ENCODE results near the gene CLN6.
"Not testable (repeated sequence)": the region's sequence is repeated elsewhere in the genome, so short reads cannot be mapped to it uniquely, and the experiment has no call there.

CLN6 gene

DNA sequence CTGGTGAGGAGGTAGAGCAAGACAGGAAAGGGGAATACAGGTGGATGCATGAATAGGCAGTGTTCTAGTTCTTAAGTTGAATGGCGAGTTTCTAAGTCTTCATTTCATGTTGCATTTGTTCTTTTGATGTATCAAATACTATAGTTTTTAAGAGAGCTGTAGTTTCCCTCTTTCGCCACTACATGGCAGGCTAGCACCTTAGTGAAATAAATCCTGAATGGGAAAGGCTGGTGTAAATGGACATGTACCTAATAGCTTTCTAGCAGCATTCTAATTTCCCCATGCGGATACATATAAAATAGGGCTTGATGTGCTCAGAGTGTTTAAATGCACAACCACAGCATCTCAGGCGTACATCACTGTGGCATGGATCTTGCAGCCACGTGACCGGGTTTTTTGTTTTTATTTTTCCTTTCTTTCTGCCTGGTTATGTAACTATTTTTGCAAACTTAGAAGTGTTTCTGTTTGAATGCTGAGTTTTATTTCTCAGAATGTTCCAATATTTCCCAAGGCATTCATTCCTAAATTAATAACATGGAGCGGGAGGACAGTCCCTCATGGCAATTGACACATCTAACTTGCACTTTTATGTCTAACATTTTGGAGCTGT is 23.5 kb upstream of the CLN6 start:
- peak; percentile 24 to 55 for DNase-seq

DNA sequence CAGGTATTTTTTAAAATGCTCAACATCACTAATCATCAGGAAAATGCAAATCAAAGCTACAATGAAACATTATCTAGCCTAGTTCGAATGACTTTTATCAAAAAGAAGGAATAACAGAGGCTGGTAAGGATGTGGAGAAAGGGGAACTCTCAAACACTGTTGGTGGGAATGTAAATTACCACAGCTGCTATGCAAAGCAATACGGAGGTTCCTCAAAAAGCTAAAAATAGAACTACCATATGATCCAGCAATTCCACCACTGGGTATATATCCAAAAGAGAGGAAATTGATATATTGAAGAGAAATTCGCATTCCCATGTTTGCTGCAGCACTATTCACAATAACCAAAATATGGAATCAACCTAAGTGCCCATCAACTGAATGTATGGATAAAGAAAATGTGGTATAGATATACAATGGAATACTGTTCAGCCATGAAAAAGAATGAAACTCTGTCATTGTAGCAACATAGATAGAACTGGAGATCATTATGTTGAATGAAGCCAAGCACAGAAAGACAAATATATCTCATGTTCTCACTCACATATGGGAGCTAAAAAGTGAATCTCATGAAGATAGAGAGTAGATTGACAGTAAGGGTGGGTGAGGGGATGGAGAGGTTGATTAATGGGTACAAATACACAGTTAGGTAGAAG is 19.7 kb upstream of the CLN6 start:
- DNase-seq = no peak

DNA sequence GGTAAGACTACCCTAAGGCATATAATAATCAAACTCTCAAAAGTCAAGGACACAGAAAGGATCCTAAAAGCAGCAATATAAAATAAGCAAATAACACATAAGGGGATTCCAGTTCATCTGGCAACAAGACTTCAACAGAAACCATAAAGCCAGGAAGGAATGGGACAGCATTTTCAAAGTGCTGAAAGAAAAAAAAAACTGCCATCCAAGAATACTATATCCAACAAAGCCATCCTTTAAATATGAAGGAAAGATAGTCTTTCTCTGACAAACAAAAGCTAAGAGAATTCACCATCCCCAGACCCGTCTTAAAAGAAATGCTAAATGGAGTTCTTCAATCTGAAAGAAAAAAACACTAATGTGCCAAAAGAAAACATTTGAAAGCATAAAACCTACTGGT is 14.7 kb upstream of the CLN6 start:
- DNase-seq = no peak

DNA sequence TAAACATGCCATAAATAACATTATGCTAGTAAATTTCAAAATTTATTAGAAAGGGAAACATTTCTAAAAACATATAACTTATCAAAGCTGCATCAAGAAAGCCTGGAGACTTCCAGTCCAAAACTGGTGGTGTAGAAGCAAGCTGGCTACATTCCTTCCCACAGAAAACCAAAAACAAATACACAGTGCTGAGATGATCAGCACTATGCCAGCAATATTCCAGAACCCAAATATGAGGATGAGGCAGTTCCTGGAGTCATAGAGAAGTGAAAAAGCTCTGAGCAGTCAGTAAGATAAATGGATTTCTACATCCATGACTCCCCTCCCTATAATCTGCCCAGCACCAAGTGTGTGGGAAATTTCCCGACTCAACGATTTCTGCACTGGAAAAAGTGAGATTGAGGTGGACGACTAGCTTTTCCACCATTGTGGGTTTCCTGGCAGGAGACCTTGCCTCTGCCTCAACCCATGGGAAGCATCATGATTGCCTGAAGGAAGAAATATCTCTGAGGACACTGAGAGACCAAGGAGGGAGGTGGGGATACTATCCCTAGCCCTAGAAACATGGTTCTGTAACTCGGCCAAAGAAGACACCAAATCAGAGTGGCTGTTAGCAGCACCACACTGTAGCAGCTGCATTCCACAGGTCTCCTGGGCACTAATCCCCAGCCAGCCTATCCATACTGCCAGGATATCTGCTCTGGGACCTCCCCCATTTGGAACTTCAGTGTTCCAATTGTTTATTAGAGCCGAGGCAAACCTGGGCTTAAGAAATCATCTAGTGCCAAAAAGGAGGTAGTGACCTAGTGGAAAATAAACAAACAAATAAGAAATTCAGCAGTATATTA is 11.8 kb upstream of the CLN6 start:
- DNase-seq = no peak

DNA sequence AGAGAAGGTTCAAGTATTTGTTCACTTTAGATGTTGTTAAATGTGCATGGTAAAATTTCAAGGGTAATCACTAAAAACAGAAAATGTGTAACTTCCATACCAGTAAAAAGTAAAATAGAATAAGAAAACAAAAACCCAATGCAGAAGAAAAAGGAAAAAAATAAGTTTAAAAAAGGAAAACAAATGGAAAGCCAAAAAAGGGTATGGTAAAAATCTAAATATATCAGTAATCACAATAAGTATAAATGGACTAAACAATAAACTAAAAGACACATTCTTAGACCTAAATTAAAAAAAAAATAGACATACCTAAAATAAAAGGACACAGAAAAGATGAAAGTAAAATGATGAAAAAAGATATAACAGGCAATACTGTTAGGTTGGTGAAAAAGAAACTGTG is 9.5 kb upstream of the CLN6 start:
- no peak for DNase-seq

DNA sequence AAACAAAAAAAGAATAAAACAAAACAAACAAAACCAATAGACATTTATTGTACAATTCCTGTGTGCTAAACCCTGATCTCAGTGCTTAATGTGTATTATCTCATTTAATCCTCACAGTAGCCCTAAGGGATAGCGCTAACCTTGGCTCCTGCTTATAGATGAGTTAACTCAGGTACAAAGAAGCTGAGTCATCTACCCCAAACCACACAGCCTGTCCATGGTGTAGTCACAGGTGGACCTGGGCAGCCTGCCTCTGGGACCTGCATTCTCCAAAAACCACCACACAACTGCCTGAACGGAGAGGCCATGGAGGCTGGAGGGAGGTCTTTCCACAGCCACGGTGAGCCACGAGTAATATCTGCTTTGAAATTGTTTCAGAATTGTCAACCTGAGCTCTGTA is 5.5 kb upstream of the CLN6 start:
- DNase-seq = no peak

DNA sequence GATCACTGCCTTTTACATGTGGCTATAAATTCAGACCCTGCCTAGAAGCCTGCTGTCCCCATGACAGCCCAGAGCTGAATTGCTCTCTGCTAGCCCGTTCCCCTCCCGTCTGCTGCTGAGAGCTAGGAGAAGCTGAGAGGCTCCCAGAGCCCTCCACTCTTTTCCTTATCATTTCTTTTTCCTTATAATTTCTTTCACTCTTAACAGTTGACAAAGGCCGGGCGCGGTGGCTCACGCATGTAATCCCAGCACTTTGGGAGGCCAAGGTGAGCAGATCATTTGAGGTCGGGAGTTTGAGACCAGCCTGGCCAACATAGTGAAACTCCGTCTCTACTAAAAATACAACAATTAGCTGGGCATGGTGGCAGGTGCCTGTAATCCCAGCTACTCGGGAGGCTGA is 5.0 kb upstream of the CLN6 start:
- not testable (repeated sequence) for DNase-seq

DNA sequence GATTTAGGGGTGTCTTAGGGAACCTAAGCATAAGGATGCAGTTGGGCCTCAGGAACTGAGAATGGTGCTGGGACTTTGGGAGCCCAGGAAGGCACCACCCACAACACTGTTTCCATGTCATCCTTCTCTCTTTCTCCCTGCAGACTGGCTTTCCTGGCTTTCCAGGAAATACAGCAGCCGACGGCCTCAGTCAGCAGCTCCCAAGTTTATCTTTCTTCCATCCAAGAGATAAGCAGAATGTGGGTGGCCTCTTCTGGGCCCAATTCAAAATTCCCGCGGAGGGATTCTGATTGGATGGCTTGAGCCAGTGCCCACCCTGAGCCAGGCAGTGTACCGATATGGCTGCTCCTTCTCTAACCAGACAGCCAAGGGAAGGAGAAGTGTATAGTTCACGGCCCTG is 4.5 kb upstream of the CLN6 start:
- DNase-seq = no peak

DNA sequence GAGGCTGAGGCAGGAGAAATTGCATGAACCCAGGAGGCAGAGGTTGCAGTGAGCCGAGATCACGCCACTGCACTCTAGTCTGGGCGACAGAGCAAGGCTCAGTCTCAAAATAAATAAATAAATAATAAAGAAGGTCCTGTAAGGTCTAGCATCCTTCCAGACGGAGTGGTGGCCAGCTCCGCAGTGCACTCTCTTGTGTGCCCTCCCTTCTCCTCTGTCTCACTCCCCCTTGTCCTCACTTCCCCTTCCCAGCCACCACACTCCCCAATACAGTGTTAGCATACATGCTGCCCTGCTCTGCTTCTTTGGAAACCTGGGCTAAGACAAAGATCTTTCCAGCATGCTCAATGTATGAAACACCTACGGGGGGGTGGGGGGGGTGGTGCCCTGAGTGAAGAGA is 3.4 kb upstream of the CLN6 start:
- DNase-seq = no peak

DNA sequence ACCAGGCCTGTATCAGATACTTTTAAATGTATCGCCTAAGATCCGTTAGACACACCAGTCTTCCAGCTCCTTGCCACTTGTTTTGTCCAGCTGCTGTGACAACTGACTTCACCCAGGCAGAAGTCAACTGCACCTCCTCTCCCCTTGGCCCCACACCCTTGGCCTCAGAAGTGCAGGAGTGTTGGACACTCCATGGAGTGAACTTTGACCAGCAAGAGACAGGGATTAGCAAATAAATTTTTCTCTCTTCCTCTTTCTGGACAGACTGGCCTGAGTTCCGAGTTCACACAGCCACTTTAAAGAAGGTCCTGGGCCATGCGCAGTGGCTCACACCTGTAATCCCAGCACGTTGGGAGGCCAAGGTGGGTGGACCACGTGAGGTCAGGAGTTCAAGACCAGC is 2.9 kb upstream of the CLN6 start:
- no peak for DNase-seq

DNA sequence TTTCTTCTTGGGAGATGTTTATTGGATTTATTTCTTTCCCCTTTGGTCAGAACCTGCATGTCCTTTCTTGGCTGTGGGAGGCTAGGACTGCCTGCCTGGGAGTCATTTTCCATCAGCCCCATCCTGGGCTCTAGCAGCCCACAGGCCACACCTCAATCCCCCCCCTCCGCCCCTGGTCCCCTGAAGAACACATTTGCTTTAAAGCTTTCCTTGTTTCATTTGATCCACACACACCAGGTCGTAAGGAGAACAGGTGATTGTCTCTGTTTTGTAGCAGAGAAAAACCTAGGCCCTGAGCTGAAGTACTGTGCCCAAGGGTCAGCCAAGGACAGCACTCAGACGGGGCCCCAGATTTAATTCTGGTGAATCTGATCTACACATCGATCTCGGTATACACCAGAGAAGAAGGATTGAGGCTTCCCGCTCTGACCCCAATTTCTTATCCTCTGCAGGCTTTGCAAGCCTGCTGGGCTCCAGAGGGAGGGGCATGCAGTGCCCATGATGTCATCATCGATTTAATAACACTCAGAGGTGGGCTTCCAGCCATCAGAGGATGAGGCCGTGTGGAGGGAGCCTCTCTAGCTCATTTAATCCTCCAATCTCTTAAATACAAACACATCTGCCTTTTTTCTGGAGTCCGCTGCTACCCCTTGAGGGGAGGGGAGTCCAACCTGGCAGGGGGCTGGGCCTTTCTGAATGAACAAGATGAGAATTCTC is 1.7 kb upstream of the CLN6 start:
- DNase-seq = no peak

DNA sequence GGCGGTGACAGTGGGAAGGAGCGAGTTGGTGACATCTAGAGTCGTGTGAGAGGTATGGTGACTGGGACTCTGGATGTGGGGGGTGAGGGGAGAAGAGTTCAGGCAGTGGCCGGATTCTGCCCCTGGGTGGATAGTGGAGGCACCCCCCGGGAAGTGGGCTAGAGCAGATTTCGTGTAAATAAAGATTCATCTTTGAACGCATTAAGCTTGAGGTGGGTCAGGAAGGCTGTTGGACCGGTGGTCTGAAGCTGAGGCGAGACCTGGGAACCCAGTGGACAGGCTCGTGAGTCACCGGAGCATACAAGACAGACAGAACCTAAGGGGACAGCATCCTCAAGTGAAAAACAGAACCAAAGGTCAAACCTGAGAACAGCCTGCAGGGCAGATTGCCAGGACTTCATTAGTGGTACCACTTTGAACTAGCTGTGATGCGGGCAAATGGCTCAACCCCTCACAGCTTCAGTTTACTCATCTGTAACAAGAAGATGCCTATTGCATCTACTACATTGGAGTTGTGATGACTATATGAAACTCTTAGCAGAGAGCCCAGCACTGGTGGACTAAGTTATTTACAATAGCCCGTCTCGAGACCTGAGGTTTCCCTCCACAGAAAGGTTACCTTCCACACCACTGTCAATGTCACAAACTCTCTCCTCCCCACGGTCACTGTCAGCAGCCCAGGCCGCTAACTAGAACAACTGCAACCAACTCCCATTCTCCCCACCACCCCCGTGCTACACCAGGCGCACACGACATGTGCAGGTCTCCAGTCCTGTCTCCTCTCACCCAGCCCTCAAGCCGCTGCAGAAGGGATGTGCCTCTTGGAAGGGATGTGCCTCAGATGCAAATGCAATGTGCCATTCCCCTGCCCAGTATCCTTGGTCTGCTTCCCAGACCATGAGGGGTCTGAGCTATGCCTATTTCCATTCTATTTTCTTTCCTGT is 901 bp upstream of the CLN6 start:
- DNase-seq = no peak

DNA sequence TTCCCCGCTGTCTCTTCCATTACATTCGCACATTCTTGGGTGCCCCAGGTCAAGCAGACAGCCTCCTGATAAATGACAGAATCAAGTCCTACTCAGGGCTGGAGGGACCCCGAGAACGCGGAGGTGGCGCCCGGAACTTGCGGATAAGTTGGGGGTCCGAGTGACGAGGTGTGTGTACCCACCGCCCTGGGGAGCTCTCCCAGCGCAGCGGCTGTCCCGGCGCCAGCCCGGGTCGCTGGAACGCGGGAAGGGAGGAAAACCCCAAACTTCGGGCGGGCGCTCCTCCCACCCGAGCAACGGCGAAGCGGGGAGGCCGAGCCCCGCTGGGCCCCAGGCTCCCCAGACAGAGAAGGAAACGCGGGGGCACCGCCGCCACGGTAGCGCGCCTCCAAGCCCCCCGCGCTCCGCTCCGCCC is 550 bp downstream of the CLN6 start:
- peak in 1 of 2 donors; percentile 23 for DNase-seq

DNA sequence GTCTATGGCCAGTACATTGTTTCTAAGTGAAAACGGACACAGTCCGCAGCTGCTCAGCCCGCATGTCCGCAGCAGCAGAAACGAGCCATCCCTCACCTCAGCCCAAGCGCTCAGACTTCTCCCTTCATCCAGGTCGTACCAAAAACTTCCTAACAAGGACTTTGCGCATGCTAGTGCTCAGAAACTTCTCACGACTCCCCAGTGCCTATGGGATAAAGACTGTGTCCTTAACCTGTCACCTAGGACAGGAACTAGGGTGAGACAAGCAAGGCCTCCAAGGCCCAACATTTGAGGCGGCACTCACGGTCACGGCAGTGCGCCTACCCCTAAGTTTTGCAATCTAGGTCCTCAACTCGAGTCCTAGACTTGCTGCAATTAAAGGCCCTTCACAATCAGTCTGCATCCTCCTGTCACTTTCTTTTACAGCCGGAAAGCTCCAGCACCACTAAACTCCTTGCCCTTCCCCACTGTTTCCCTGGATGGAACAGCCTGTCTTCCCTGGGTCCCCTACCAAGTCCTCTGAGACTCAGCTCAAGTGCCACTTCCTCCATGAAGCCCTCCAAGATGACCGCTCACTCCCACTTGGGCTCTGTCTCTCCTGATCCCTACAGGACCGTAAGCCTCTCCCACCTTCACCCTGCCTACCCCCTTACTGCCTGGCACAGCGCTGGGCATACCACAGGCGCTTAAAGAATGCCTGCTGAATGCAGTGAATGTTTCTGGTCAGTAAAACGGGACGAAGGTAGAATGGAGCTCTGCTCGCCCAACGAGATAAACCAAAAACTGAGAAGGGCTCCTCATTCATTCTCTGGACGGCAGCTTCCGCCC is 1.2 kb downstream of the CLN6 start:
- no peak for DNase-seq

DNA sequence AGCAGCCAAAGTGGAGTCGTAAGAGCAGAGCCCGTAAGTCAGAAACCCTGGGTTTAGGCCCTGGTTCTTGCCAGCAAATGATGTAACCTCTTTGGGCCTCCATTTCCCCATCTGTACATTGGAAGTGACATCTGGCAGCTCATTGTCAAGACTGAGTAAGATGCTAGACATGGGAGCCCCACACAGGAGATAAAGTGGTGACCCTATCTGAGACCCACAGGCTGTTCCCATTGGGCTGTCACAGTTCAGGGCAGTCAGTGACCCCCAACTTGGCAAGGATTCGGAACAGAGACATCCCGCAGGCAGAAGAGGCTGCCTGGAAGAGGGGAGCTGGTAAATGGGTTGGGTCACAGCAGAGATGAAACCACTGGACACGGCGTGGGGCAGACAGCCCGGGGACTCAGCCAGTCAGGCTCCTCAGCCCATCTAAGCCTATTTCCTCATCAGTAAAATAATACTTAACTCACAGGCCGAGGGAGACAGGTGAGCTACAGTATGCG is 1.8 kb downstream of the CLN6 start:
- DNase-seq = no peak

DNA sequence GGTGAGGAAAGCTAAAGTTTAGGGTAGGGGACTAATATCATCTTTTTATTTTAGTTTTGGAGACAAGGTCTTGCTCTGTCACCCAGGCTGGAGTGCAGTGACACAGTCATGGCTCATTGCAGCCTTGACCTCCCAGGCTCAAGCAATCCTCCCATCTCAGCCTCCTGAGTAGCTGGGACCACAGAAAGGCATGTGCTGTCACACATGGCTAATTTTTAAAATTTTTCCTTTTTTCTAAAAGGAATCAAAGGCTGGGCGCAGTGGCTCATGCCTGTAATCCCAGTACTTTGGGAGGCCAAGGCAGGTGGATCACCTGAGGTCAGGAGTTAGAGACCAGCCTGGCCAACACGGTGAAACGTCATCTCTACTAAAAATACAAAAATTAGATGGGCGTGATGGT is 4.1 kb downstream of the CLN6 start:
- DNase-seq = not testable (repeated sequence)

DNA sequence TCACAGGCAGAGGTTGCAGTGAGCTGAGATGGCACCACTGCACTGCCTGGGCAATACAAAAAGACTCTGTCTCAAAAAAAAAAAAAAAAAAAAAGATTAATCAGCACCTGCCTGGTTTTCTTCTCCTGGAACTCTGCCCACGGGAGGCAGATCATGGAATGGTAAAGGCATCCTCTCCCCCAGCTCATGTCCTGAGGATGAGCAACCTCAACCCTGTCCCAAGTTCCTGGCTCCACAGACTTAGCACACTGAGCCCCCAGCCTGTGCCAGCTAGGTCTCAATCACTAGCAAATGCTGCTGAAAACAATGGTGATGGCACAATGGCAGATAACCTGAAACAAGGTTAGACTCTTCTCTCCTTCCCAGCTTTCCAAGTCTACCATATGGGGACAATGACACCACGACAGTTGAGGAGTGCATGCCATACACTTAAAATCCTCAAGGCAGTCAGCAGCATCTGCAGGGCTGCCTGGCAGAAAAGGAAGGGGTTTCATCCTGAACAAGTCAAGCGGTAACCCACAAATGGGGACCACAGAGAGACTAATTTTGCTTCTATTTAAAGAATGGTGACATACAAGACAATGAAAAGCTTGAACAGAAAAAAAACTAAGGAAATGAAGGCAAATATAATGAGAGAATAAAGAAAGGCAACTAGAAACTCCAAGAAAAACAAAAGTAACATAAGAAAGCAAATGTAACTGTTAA is 4.8 kb downstream of the CLN6 start:
- DNase-seq = no peak

DNA sequence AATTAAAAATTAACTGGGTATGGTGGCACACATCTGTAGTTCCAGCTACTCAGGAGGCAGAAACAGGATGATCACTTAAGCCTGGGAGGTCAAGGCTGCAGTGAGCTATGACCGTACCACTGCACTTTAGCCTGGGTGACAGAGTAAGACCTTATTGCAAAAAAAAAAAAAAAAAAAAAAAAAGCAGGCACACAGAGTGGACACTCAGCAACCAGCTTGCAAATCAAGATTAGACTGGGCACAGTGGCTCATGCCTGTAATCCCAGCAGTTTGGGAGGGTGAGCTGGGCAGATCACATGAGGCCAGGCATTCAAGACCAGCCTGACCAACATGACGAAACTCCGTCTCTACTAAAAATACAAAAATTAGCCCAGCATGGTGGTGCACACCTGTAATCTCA is 5.4 kb downstream of the CLN6 start:
- DNase-seq = no peak

DNA sequence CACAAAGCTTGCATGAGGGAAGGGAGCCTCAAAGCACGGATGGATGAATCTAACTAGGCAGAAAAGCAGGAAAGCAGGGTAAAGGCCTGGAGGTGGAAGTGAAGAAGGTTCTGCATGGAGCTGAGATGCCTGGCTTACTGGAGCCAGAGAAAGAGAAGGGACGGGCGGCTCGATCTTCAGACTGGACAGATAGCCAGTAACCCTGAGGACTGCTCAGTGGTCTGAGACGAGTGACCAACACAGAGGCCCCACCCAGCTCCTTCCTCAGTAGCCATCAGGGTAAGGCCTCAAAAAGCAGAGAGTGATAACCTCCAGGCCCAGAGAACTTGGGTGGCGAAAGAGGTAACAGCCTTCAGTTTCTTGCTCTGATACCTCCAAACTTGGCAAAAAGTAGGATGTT is 6.4 kb downstream of the CLN6 start:
- no peak for DNase-seq

DNA sequence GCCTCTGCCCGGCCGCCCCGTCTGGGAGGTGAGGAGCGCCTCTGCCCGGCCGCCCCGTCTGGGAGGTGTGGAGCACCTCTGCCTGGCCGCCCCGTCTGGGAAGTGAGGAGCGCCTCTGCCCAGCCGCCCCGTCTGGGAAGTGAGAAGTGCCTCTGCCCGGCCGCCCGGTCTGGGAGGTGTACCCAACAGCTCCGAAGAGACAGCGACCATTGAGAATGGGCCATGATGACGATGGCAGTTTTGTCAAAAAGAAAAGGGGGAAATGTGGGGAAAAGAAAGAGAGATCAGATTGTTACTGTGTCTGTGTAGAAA is 7.1 kb downstream of the CLN6 start:
- DNase-seq = not testable (repeated sequence)

All from activated CD4-positive, alpha-beta T cell treated with anti-CD3 and anti-CD28 coated beads for 4 hours (primary cell).